SW 1271 (cell line): ENCODE measurements around the gene ZNF3.

ENCODE experiments used
- DNase-seq, 2 experiments: peaks; one replicate each; lab custom pipeline; 2025; lab: John Stamatoyannopoulos, UW

Gene ZNF3

GRCh38 chr7:100053215-100053614 is 28.3 kb downstream of the ZNF3 start:
- DNase-seq: peak in 1 of 2 experiments; percentile 53

- DNase-seq: no peak
Observed at GRCh38 chr7:100051611-100052010, 29.9 kb downstream of the ZNF3 start.

- peak; percentile 53 to 68 for DNase-seq
Observed at GRCh38 chr7:100049441-100050291, 31.9 kb downstream of the ZNF3 start, which contains the start of gene ZSCAN21. TSS of gene ZSCAN21 (plus strand) at chr7:100049774. CDS start at chr7:100057007, 7,233 bp downstream.

- no peak for DNase-seq
Observed at GRCh38 chr7:100048680-100049079, 32.8 kb downstream of the ZNF3 start.

GRCh38 chr7:100044718-100045117 is 36.8 kb downstream of the ZNF3 start:
- DNase-seq: no peak

GRCh38 chr7:100040575-100040974 is 40.9 kb downstream of the ZNF3 start:
- no peak for DNase-seq

GRCh38 chr7:100038326-100038725 is 43.2 kb downstream of the ZNF3 start:
- DNase-seq: no peak

GRCh38 chr7:100035876-100036275 is 45.6 kb downstream of the ZNF3 start:
- no peak for DNase-seq

- peak in 1 of 2 experiments; percentile 17 for DNase-seq
Observed at GRCh38 chr7:100034871-100035510, 46.5 kb downstream of the ZNF3 start.

GRCh38 chr7:100033526-100033925 is 48.0 kb downstream of the ZNF3 start:
- no peak for DNase-seq

- no peak for DNase-seq
Observed at GRCh38 chr7:100029596-100029995, 51.9 kb downstream of the ZNF3 start.

- DNase-seq: no peak
Observed at GRCh38 chr7:100027197-100027596, 54.3 kb downstream of the ZNF3 start.

- no peak for DNase-seq
Observed at GRCh38 chr7:100024020-100024619, 57.4 kb downstream of the ZNF3 start.

GRCh38 chr7:100023526-100023925 is 58.0 kb downstream of the ZNF3 start:
- DNase-seq: no peak

GRCh38 chr7:100022621-100023020 is 58.9 kb downstream of the ZNF3 start:
- no peak for DNase-seq

- no peak for DNase-seq
Observed at GRCh38 chr7:100021297-100021696, 60.2 kb downstream of the ZNF3 start.
